ENCODE measurements around the gene RFPL4A. TPM values are rescaled to one million over a fixed set of nuclear protein-coding genes. Genes with fewer than 3 reads are reported as not detected.

RFPL4A gene
- not detected in 2 replicates for total RNA-seq

DNA sequence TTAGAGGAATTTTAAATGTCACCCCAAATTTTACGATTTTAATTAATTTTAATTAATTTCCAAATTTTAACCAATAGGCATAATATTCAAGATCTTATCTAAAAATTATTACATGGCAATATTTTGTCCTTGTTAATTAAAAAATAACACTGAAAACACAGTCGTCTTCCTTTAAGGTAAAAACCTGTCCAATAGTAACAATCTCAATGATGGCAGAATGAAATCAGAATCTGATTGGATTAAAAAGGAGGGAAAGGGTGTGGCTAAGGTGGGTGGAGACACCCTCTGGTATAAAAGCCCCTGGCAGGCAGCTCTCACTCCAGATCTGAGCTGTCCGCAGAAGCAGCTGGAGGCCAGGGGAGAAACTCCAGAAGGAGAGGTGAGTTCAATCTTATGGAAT, at the start of gene RFPL4A:
Gene RFPL4A (plus strand): TSS at position 301 of the 400 bp plus-strand sequence. CDS start 2,704 bp downstream, outside the sequence.

DNA sequence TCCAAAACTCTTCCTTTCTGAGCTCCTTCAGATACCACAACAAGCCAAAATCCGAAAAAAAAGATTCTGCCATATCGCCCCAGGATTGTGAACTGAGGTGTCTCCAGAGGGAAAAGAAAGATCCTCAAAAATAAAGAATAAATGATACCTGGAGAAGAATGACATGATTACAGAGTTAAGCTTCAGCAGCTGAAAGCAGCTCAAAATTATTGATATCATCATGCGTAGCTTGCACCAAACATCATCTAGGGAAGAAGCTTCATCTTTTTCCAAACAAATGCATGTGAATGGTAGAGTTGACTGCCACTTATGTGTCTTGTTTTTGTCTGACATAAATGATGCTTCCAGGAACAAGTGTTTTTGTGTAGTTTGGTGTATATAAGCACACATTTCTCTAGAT, 20.6 kb upstream of the RFPL4A start, which contains the start of gene NLRP9:
Gene NLRP9 (minus strand): TSS at position 101 of the 400 bp plus-strand sequence. CDS start 28 bp downstream, at position 73.

DNA sequence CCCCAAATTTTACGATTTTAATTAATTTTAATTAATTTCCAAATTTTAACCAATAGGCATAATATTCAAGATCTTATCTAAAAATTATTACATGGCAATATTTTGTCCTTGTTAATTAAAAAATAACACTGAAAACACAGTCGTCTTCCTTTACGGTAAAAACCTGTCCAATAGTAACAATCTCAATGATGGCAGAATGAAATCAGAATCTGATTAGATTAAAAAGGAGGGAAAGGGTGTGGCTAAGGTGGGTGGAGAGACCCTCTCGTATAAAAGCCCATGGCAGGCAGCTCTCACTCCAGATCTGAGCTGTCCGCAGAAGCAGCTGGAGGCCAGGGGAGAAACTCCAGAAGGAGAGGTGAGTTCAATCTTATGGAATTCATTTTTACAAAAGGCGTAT, 9.9 kb downstream of the RFPL4A start, which contains the start of gene RFPL4AL1:
Gene RFPL4AL1 (plus strand): TSS at position 301 of the 400 bp plus-strand sequence. CDS start 2,687 bp downstream, outside the sequence.

Other genes starting within 250 kb of the RFPL4A start
- gene SBK2, start 222.0 kb upstream of the RFPL4A start, total RNA-seq = 0.17 TPM in 1 of 2 replicates, not detected in the other
- gene SBK3, start 213.6 kb upstream of the RFPL4A start, total RNA-seq = 0.44 TPM in 1 of 2 replicates, not detected in the other
- 5.2 and 9.3 TPM in 2 replicates for gene ZNF579, start 178.2 kb upstream of the RFPL4A start, total RNA-seq
- 3.8 and 5.2 TPM in 2 replicates for gene FIZ1, start 159.6 kb upstream of the RFPL4A start, total RNA-seq
- 8.9 and 21.0 TPM in 2 replicates for gene ZNF524, start 158.8 kb upstream of the RFPL4A start, total RNA-seq
- gene ZNF865, start 153.4 kb upstream of the RFPL4A start, total RNA-seq = 3.5 and 3.9 TPM in 2 replicates
- gene ZNF784, start 134.5 kb upstream of the RFPL4A start, total RNA-seq = 4.7 and 4.8 TPM in 2 replicates
- gene ZNF580, start 118.1 kb upstream of the RFPL4A start, total RNA-seq = 4.2 and 6.3 TPM in 2 replicates
- 17.2 and 31.8 TPM in 2 replicates for gene ZNF581, start 115.4 kb upstream of the RFPL4A start, total RNA-seq
- 12.8 and 13.4 TPM in 2 replicates for gene CCDC106, start 110.9 kb upstream of the RFPL4A start, total RNA-seq
- 100 and 116 TPM in 2 replicates for gene U2AF2, start 104.1 kb upstream of the RFPL4A start, total RNA-seq
- 83.7 and 153 TPM in 2 replicates for gene EPN1, start 83.9 kb upstream of the RFPL4A start, total RNA-seq
- not detected in 2 replicates for gene NLRP9, start 20.7 kb upstream of the RFPL4A start, total RNA-seq
- not detected in 2 replicates for gene RFPL4AL1, start 10.0 kb downstream of the RFPL4A start, total RNA-seq
- gene NLRP11, start 72.9 kb downstream of the RFPL4A start, total RNA-seq = under 0.01 TPM in 1 of 2 replicates, not detected in the other
- not detected in 2 replicates for gene NLRP4, start 77.4 kb downstream of the RFPL4A start, total RNA-seq
- not detected in 2 replicates for gene NLRP13, start 173.2 kb downstream of the RFPL4A start, total RNA-seq
- not detected in 2 replicates for gene NLRP8, start 188.7 kb downstream of the RFPL4A start, total RNA-seq
- gene NLRP5, start 227.7 kb downstream of the RFPL4A start, total RNA-seq = not detected in 2 replicates